ENCODE measurements around the gene MDFI. TPM values are rescaled to one million over a fixed set of nuclear protein-coding genes. Genes with fewer than 3 reads are reported as not detected.

MDFI gene
- total and polyA plus RNA-seq, 2 experiments from 2014 or later, result not detected

- H3F3A ChIP-seq (ENCODE audit: insufficient read depth), result peaks cover 9% of the 10 kb centered on the region
- no peaks in the 10 kb centered on the region for H3K79me2 ChIP-seq (ENCODE audit: insufficient read depth)
- no peak overlapping the region for H3K4me2 ChIP-seq (ENCODE audit: unreplicated experiment)
- no peaks in the 10 kb centered on the region for H4K20me1 ChIP-seq (ENCODE audit: insufficient read depth)
- no peak overlapping the region for H2AFZ ChIP-seq
- no peak overlapping the region for H3K4me3 ChIP-seq
- no peak overlapping the region for H3K9ac ChIP-seq
- TF ChIP-seq EZH2 (IDR thresholded peaks at IDR 0.05; ENCODE audit: insufficient read depth, poor library complexity, severe bottlenecking), result no peak
- TF ChIP-seq EZH2phosphoT487 (IDR thresholded peaks at IDR 0.05; ENCODE audit: insufficient read depth, low read depth), result no peak
- peaks cover 17% of the 10 kb centered on the region for H3K4me1 ChIP-seq (ENCODE audit: insufficient read depth)
- no peaks in the 10 kb centered on the region for H3K27me3 ChIP-seq (replicated peaks; ENCODE audit: insufficient read depth)
- no peaks in the 10 kb centered on the region for H3K9me2 ChIP-seq (ENCODE audit: insufficient read depth)
- DNase-seq, result peak; percentile 54
- H3K36me3 ChIP-seq (ENCODE audit: low read depth), result no peaks in the 10 kb centered on the region
- H3K27ac ChIP-seq, result no peak overlapping the region
- H3K9me3 ChIP-seq (ENCODE audit: low read depth), result no peaks in the 10 kb centered on the region
- 83 to 88% methylated on average over 6 of the region's 6 CpGs for WGBS, 2 experiments (ENCODE audit: low coverage in 1 of 2, low lambda C conversion rate in 2 of 2, missing lambda C conversion rate in 2 of 2)
- in situ Hi-C loops (cut with MboI), result no loop called here
Observed at GRCh38 chr6:41694815-41695526, 56.7 kb downstream of the MDFI start.

GRCh38 chr6:41695825-41696224 lies 57.6 kb downstream of the MDFI start:
- in situ Hi-C loops (cut with MboI), result no loop called here
- no peaks in the 10 kb centered on the region for H3K9me3 ChIP-seq (ENCODE audit: low read depth)
- no peaks in the 10 kb centered on the region for H3K79me2 ChIP-seq (ENCODE audit: insufficient read depth)
- H3K36me3 ChIP-seq (ENCODE audit: low read depth), result no peaks in the 10 kb centered on the region
- 86 to 92% methylated on average over 6 of the region's 6 CpGs for WGBS, 2 experiments (ENCODE audit: low coverage in 1 of 2, low lambda C conversion rate in 2 of 2, missing lambda C conversion rate in 2 of 2)
- H3K4me1 ChIP-seq (ENCODE audit: insufficient read depth), result peaks cover 17% of the 10 kb centered on the region
- H4K20me1 ChIP-seq (ENCODE audit: insufficient read depth), result no peaks in the 10 kb centered on the region
- H2AFZ ChIP-seq, result no peak overlapping the region
- H3K27ac ChIP-seq, result no peak overlapping the region
- H3K4me2 ChIP-seq (ENCODE audit: unreplicated experiment), result no peak overlapping the region
- no peaks in the 10 kb centered on the region for H3K9me2 ChIP-seq (ENCODE audit: insufficient read depth)
- TF ChIP-seq EZH2phosphoT487 (IDR thresholded peaks at IDR 0.05; ENCODE audit: insufficient read depth, low read depth), result no peak
- TF ChIP-seq EZH2 (IDR thresholded peaks at IDR 0.05; ENCODE audit: insufficient read depth, poor library complexity, severe bottlenecking), result no peak
- H3K4me3 ChIP-seq, result no peak overlapping the region
- no peak for DNase-seq
- no peaks in the 10 kb centered on the region for H3K27me3 ChIP-seq (replicated peaks; ENCODE audit: insufficient read depth)
- no peak overlapping the region for H3K9ac ChIP-seq
- peaks cover 9% of the 10 kb centered on the region for H3F3A ChIP-seq (ENCODE audit: insufficient read depth)

GRCh38 chr6:41696788-41697187 lies 58.5 kb downstream of the MDFI start:
- DNase-seq, result no peak
- Histone ChIP-seq H3K36me3 (ENCODE audit: low read depth) (no peaks in the 10 kb centered on the region), H3K27ac (no peak overlapping the region), H3K9ac (no peak overlapping the region), H4K20me1 (ENCODE audit: insufficient read depth) (no peaks in the 10 kb centered on the region), H3K27me3 (replicated peaks; ENCODE audit: insufficient read depth) (no peaks in the 10 kb centered on the region), H3F3A (ENCODE audit: insufficient read depth) (peaks cover 9% of the 10 kb centered on the region), H3K4me1 (ENCODE audit: insufficient read depth) (peaks cover 17% of the 10 kb centered on the region), H3K9me3 (ENCODE audit: low read depth) (no peaks in the 10 kb centered on the region), H3K4me3 (no peak overlapping the region), H3K79me2 (ENCODE audit: insufficient read depth) (no peaks in the 10 kb centered on the region), H2AFZ (no peak overlapping the region), H3K4me2 (ENCODE audit: unreplicated experiment) (no peak overlapping the region), H3K9me2 (ENCODE audit: insufficient read depth) (no peaks in the 10 kb centered on the region)
- 70% methylated on average over 6 of the region's 6 CpGs for WGBS, 2 experiments (ENCODE audit: low coverage in 1 of 2, low lambda C conversion rate in 2 of 2, missing lambda C conversion rate in 2 of 2)
- TF ChIP-seq EZH2phosphoT487 (IDR thresholded peaks at IDR 0.05; ENCODE audit: insufficient read depth, low read depth) (no peak), EZH2 (IDR thresholded peaks at IDR 0.05; ENCODE audit: insufficient read depth, poor library complexity, severe bottlenecking) (no peak)
- in situ Hi-C loops (cut with MboI), result no loop called here

- Histone ChIP-seq H3K9me2 (ENCODE audit: insufficient read depth) (no peaks in the 10 kb centered on the region), H3K27ac (peak overlapping the region; percentile 69)
Observed at GRCh38 chr6:41697861-41698781, 59.9 kb downstream of the MDFI start.

More at GRCh38 chr6:41697861-41698781, 59.9 kb downstream of the MDFI start:
- H2AFZ ChIP-seq, result no peak overlapping the region
- H3K4me2 ChIP-seq (ENCODE audit: unreplicated experiment), result peak overlapping the region; percentile 74
- H3K79me2 ChIP-seq (ENCODE audit: insufficient read depth), result no peaks in the 10 kb centered on the region
- peaks cover 17% of the 10 kb centered on the region for H3K4me1 ChIP-seq (ENCODE audit: insufficient read depth)
- H3F3A ChIP-seq (ENCODE audit: insufficient read depth), result peaks cover 9% of the 10 kb centered on the region
- WGBS, 2 experiments (ENCODE audit: low coverage in 1 of 2, low lambda C conversion rate in 2 of 2, missing lambda C conversion rate in 2 of 2), result 56 to 64% methylated on average over 15 of the region's 15 CpGs
- H3K36me3 ChIP-seq (ENCODE audit: low read depth), result no peaks in the 10 kb centered on the region
- H3K9ac ChIP-seq, result peak overlapping the region; percentile 41; the same call in 1 of the 2 replicates
- in situ Hi-C loops (cut with MboI), result no loop called here
- H3K9me3 ChIP-seq (ENCODE audit: low read depth), result no peaks in the 10 kb centered on the region
- H4K20me1 ChIP-seq (ENCODE audit: insufficient read depth), result no peaks in the 10 kb centered on the region
- DNase-seq, result peak; percentile 75
- H3K4me3 ChIP-seq, result no peak overlapping the region
- H3K27me3 ChIP-seq (replicated peaks; ENCODE audit: insufficient read depth), result no peaks in the 10 kb centered on the region
- TF ChIP-seq EZH2phosphoT487 (IDR thresholded peaks at IDR 0.05; ENCODE audit: insufficient read depth, low read depth) (no peak), EZH2 (IDR thresholded peaks at IDR 0.05; ENCODE audit: insufficient read depth, poor library complexity, severe bottlenecking) (no peak)
